Measurements from ENCODE around the gene SCGN.

GRCh38 chr6:25714765-25715164 lies 62.8 kb downstream of the SCGN start:
- TF ChIP-seq MLLT1 (IDR thresholded peaks at IDR 0.05) (no peak), STAT5B (CRISPR knock-in tag; IDR thresholded peaks at IDR 0.05) (no peak), REST (IDR thresholded peaks at IDR 0.05; ENCODE audit: borderline replicate concordance) (no peak), REST (CRISPR knock-in tag; IDR thresholded peaks at IDR 0.05; ENCODE audit: low read depth) (no peak), NFYB (IDR thresholded peaks at IDR 0.05; ENCODE audit: extremely low read depth, insufficient read length) (no peak), SIX5 (IDR thresholded peaks at IDR 0.05; ENCODE audit: borderline replicate concordance in 1 of 2, insufficient read depth in 1 of 2, low read depth in 1 of 2, low read length in 2 of 2) (no peak), MEF2A (IDR thresholded peaks at IDR 0.05; ENCODE audit: control insufficient read depth, low read depth, low read length) (no peak), CTCF (IDR thresholded peaks at IDR 0.05 in 2 of 3, conservative IDR thresholded peaks at IDR 0.05 in 1 of 3; ENCODE audit: insufficient read depth in 2 of 3, low read depth in 1 of 3, low read length in 3 of 3) (no peak)

Measured in K562 (cell line).